GM23338 (cell line): ENCODE data around the gene TNK2. TPM values are rescaled to one million over a fixed set of nuclear protein-coding genes. Genes with fewer than 3 reads are reported as not detected.

ENCODE experiments used
- ATAC-seq: fragments of 200-7000 bp; cut with Tn5 transposase; 3 replicates; pipeline ENCODE4 v1.9.1; 2020
- DNase-seq: peaks from one replicate; pipeline ENCODE4 v3.0.0-alpha.2; 2015; ENCODE audit warnings: low spot score
- H2AFZ ChIP-seq: fragments of 200-600 bp; sonication (generic); 2 replicates; pipeline ENCODE4 v1.8.0; 2016; ENCODE audit warnings: antibody characterized with exemption, mild to moderate bottlenecking, moderate library complexity
- H3F3A ChIP-seq: fragments of 200-600 bp; sonication (generic); replicated peaks from 2 replicates; pipeline ENCODE4 v1.8.0; 2017; ENCODE audit warnings: antibody characterized with exemption, mixed run types, low read depth
- H3K27ac ChIP-seq: fragments of 200-600 bp; sonication (generic); 2 replicates; pipeline ENCODE4 v1.6.1; 2016; ENCODE audit warnings: low read depth
- H3K27me3 ChIP-seq: fragments of 200-600 bp; sonication (generic); 2 replicates; pipeline ENCODE4 v1.8.0; 2016; ENCODE audit warnings: mild to moderate bottlenecking, mixed run types, moderate library complexity; ENCODE audit not compliant: insufficient read depth
- H3K36me3 ChIP-seq: fragments of 200-600 bp; sonication (generic); 2 replicates; pipeline ENCODE4 v1.8.0; 2016; ENCODE audit warnings: mild to moderate bottlenecking; ENCODE audit not compliant: insufficient read depth
- H3K4me1 ChIP-seq: fragments of 200-600 bp; sonication (generic); 2 replicates; pipeline ENCODE4 v1.8.0; 2016; ENCODE audit warnings: mild to moderate bottlenecking, moderate library complexity; ENCODE audit not compliant: insufficient read depth
- H3K4me2 ChIP-seq: fragments of 200-600 bp; sonication (generic); 2 replicates; pipeline ENCODE4 v1.7.1; 2017; ENCODE audit warnings: mixed run types
- H3K4me3 ChIP-seq: fragments of 200-600 bp; sonication (generic); 2 replicates; pipeline ENCODE4 v1.6.1; 2016; ENCODE audit warnings: mixed run types
- H3K79me2 ChIP-seq: fragments of 200-600 bp; sonication (generic); replicated peaks from 2 replicates; pipeline ENCODE4 v1.8.0; 2017; ENCODE audit warnings: mild to moderate bottlenecking; ENCODE audit not compliant: insufficient read depth
- H3K9me2 ChIP-seq: fragments of 200-600 bp; sonication (generic); 2 replicates; pipeline ENCODE4 v1.8.0; 2017; ENCODE audit not compliant: insufficient read depth
- H4K20me1 ChIP-seq: fragments of 200-600 bp; sonication (generic); replicated peaks from 2 replicates; pipeline ENCODE4 v1.8.0; 2017; ENCODE audit warnings: mild to moderate bottlenecking; ENCODE audit not compliant: insufficient read depth
- H3K27ac Mint-ChIP-seq: 2 replicates; pipeline ENCODE4 v1.8.0; 2020; ENCODE audit warnings: inconsistent platforms, mild to moderate bottlenecking, moderate library complexity, mixed read lengths
- H3K27me3 Mint-ChIP-seq: 3 replicates; pipeline ENCODE4 v1.8.0; 2022; ENCODE audit warnings: low read depth, mild to moderate bottlenecking, moderate library complexity, mixed read lengths, inconsistent platforms; ENCODE audit not compliant: insufficient read depth, poor library complexity
- H3K36me3 Mint-ChIP-seq: 3 replicates; pipeline ENCODE4 v1.8.0; 2021; ENCODE audit warnings: low read depth, mild to moderate bottlenecking, inconsistent platforms, moderate library complexity, mixed read lengths
- H3K4me1 Mint-ChIP-seq: 3 replicates; pipeline ENCODE4 v1.8.0; 2020; ENCODE audit warnings: mild to moderate bottlenecking, inconsistent platforms, mixed read lengths
- H3K4me3 Mint-ChIP-seq: 3 replicates; pipeline ENCODE4 v1.8.0; 2021; ENCODE audit warnings: moderate library complexity, mild to moderate bottlenecking, inconsistent platforms, mixed read lengths
- H3K9me3 Mint-ChIP-seq: 3 replicates; pipeline ENCODE4 v1.8.0; 2020; ENCODE audit warnings: moderate library complexity, mild to moderate bottlenecking, inconsistent platforms, mixed read lengths
- CREB1 ChIP-seq: fragments of 250-450 bp; sonication (Bioruptor Pico); IDR thresholded peaks from 2 replicates; pipeline ENCODE4 v1.5.0; 2020; ENCODE audit warnings: low read depth, mild to moderate bottlenecking, moderate library complexity
- CTCF ChIP-seq, 2 experiments: fragments of 200-600 bp in 1 of 2; sonication (generic) in 1 of 2; conservative IDR thresholded peaks; 2 replicates each; pipeline versions ENCODE4 v1.5.1 to v1.6.1; 2016 to 2017; ENCODE audit warnings: antibody characterized with exemption in 2 of 2, low read depth in 2 of 2, mild to moderate bottlenecking in 2 of 2, moderate library complexity in 1 of 2
- EZH2 ChIP-seq: fragments of 200-600 bp; sonication (generic); IDR thresholded peaks from one replicate; pipeline ENCODE4 v1.8.0; 2017; ENCODE audit warnings: antibody characterized with exemption, mild to moderate bottlenecking, low read depth; ENCODE audit not compliant: unreplicated experiment
- EZH2phosphoT487 ChIP-seq: fragments of 200-600 bp; sonication (generic); IDR thresholded peaks from one replicate; pipeline ENCODE4 v1.8.1; 2018; ENCODE audit warnings: antibody characterized with exemption; ENCODE audit not compliant: unreplicated experiment
- JUNB ChIP-seq: IDR thresholded peaks from one replicate; pipeline ENCODE4 v1.6.1; 2016; ENCODE audit warnings: antibody characterized with exemption; ENCODE audit not compliant: unreplicated experiment
- POLR2AphosphoS5 ChIP-seq: IDR thresholded peaks from 2 replicates; pipeline ENCODE4 v1.6.1; 2016; ENCODE audit warnings: antibody characterized with exemption, low read depth
- REST ChIP-seq: IDR thresholded peaks from one replicate; pipeline ENCODE4 v1.6.1; 2018; ENCODE audit warnings: antibody characterized with exemption; ENCODE audit not compliant: unreplicated experiment
- STAT1 ChIP-seq: IDR thresholded peaks from one replicate; pipeline ENCODE4 v1.6.1; 2016; ENCODE audit warnings: antibody characterized with exemption; ENCODE audit not compliant: unreplicated experiment
- ZNF114 ChIP-seq: fragments of 250-450 bp; sonication (Bioruptor Pico); IDR thresholded peaks from 2 replicates; pipeline ENCODE4 v1.5.0; 2020; ENCODE audit warnings: mild to moderate bottlenecking, moderate library complexity
- ZNF331 ChIP-seq: fragments of 250-450 bp; sonication (Bioruptor Pico); IDR thresholded peaks from 2 replicates; pipeline ENCODE4 v1.5.0; 2020; ENCODE audit warnings: low read depth, mild to moderate bottlenecking, moderate library complexity
- ZNF462 ChIP-seq: fragments of 250-450 bp; sonication (Bioruptor Pico); IDR thresholded peaks from 2 replicates; pipeline ENCODE4 v1.5.0; 2020; ENCODE audit warnings: mild to moderate bottlenecking, moderate library complexity
- polyA plus RNA-seq: library from polyadenylated mRNA; unstranded; fragments of >200 nt; fragmentation: Nextera tagmentation; extraction: Ambion mirVana; gene quantifications from 2 replicates; pipeline ENCODE4 v1.2.1, GENCODE V29; 2016
- total RNA-seq: library from RNA; depleted of rRNA; stranded (reverse); fragments of >200 nt; shearing (Covaris generic); gene quantifications from 2 replicates; pipeline ENCODE4 v1.2.3, GENCODE V29; 2014

Gene TNK2
- total and polyA plus RNA-seq, 2 experiments from 2014 or later = 10.0 to 22.5 TPM

GRCh38 chr3:195836476-195837135, 71.7 kb downstream of the TNK2 start:
- DNase-seq (no peak), ATAC-seq (no peak)
- no peak overlapping the region for H3K27ac ChIP-seq
- H3F3A ChIP-seq = 0 out of 2 replicates have a peak, but pooled peaks cover 3% of the 10 kb centered on the region
- no peaks in the 10 kb centered on the region for H3K36me3 ChIP-seq
- H3K4me1 ChIP-seq = peaks cover 7% of the 10 kb centered on the region; the same call in 1 of the 2 replicates
- peaks cover 7% of the 10 kb centered on the region for H3K4me1 Mint-ChIP-seq
- TF ChIP-seq STAT1 (no peak), POLR2AphosphoS5 (no peak), CTCF (conservative IDR thresholded peaks at IDR 0.05; ENCODE audit: low read depth in 2 of 2) (no peak)
- no peaks in the 10 kb centered on the region for H3K27me3 ChIP-seq
- H4K20me1 ChIP-seq = no peaks in the 10 kb centered on the region
- peaks cover 14% of the 10 kb centered on the region for H3K27me3 Mint-ChIP-seq
- no peak overlapping the region for H3K27ac Mint-ChIP-seq
- H3K9me3 Mint-ChIP-seq = peaks cover 6% of the 10 kb centered on the region
- H3K4me3 Mint-ChIP-seq = no peak overlapping the region
- no peak overlapping the region for H3K4me2 ChIP-seq
- no peak overlapping the region for H3K4me3 ChIP-seq
- no peaks in the 10 kb centered on the region for H3K79me2 ChIP-seq
- H3K9me2 ChIP-seq = no peaks in the 10 kb centered on the region
- H2AFZ ChIP-seq = no peak overlapping the region
- no peaks in the 10 kb centered on the region; the same call in 2 of the 3 replicates for H3K36me3 Mint-ChIP-seq

GRCh38 chr3:195835791-195836190, 72.6 kb downstream of the TNK2 start:
- peaks cover 15% of the 10 kb centered on the region for H3K27me3 Mint-ChIP-seq
- Histone ChIP-seq H2AFZ (no peak overlapping the region), H3K4me1 (peaks cover 7% of the 10 kb centered on the region; the same call in 1 of the 2 replicates), H4K20me1 (no peaks in the 10 kb centered on the region), H3F3A (0 out of 2 replicates have a peak, but pooled peaks cover 3% of the 10 kb centered on the region), H3K27me3 (no peaks in the 10 kb centered on the region), H3K4me3 (no peak overlapping the region), H3K4me2 (no peak overlapping the region), H3K79me2 (no peaks in the 10 kb centered on the region), H3K36me3 (no peaks in the 10 kb centered on the region), H3K9me2 (no peaks in the 10 kb centered on the region), H3K27ac (no peak overlapping the region)
- peaks cover 7% of the 10 kb centered on the region for H3K4me1 Mint-ChIP-seq
- no peak overlapping the region for H3K27ac Mint-ChIP-seq
- DNase-seq (no peak), ATAC-seq (no peak)
- H3K4me3 Mint-ChIP-seq = no peak overlapping the region
- peaks cover 8% of the 10 kb centered on the region for H3K9me3 Mint-ChIP-seq
- H3K36me3 Mint-ChIP-seq = no peaks in the 10 kb centered on the region; the same call in 2 of the 3 replicates
- TF ChIP-seq REST (no peak), JUNB (no peak), EZH2phosphoT487 (no peak), CREB1 (CRISPR knock-in tag) (no peak), EZH2 (no peak), ZNF114 (CRISPR knock-in tag) (no peak), ZNF331 (no peak), ZNF462 (CRISPR knock-in tag) (no peak)
